Erythroblast (primary cell): ENCODE results near the gene EIF4G1.

ENCODE experiments used
- DNase-seq, 2 experiments: peaks; one replicate each; lab custom pipeline; 2025; lab: John Stamatoyannopoulos, UW
- GATA1 ChIP-seq: IDR thresholded peaks from 2 replicates; pipeline ENCODE4 v1.6.1; 2011; ENCODE audit warnings: low read depth, mild to moderate bottlenecking, control low read depth, low read length, moderate library complexity
- POLR2A ChIP-seq: IDR thresholded peaks from 2 replicates; pipeline ENCODE4 v1.6.1; 2011; ENCODE audit warnings: mild to moderate bottlenecking, low read length

The EIF4G1 gene

GRCh38 chr3:184380627-184381260 lies 66.3 kb downstream of the EIF4G1 start:
- DNase-seq = no peak
- no peak for TF ChIP-seq POLR2A

- no peak for DNase-seq
- TF ChIP-seq GATA1 (no peak), POLR2A (no peak)
Measured at GRCh38 chr3:184381261-184382224, 67.1 kb downstream of the EIF4G1 start.

GRCh38 chr3:184382326-184383032 lies 68.1 kb downstream of the EIF4G1 start:
- DNase-seq = no peak
- no peak for TF ChIP-seq POLR2A
- TF ChIP-seq GATA1 = no peak

- TF ChIP-seq POLR2A (no peak), GATA1 (no peak)
- DNase-seq = no peak
Measured at GRCh38 chr3:184383033-184383740, 68.8 kb downstream of the EIF4G1 start.

- DNase-seq = no peak
- TF ChIP-seq POLR2A (no peak), GATA1 (no peak)
Measured at GRCh38 chr3:184384342-184384741, 69.9 kb downstream of the EIF4G1 start.
